ENCODE results near the gene SLC16A12. TPM values are rescaled to one million over a fixed set of nuclear protein-coding genes. Genes with fewer than 3 reads are reported as not detected.

The SLC16A12 gene
- total and polyA plus RNA-seq, 10 of the 15 experiments (the other 5 are each of a cell fraction or from before 2014, with no cell fraction given): not detected

GRCh38 chr10:89494575-89494974 lies 40.8 kb downstream of the SLC16A12 start (continued):
- no peak for TF ChIP-seq MXI1 (IDR thresholded peaks at IDR 0.05; ENCODE audit: low read depth, low read length)
- no peak for TF ChIP-seq CUX1 (IDR thresholded peaks at IDR 0.05; ENCODE audit: insufficient replicate concordance, low read depth, low read length)

GRCh38 chr10:89494068-89494467 lies 41.3 kb downstream of the SLC16A12 start:
- ChIA-PET RAD21 (ENCODE audit: unreplicated experiment) (no interaction called here), CTCF (no interaction called here), POLR2A (no interaction called here), SMC1A (ENCODE audit: uncharacterized antibody, unreplicated experiment) (interaction anchor here (1.5 kb wide), 1 partner anchor 36 kb away, joined by 3 read pairs; no protein-coding TSS in a partner anchor)
- WGBS (ENCODE audit: insufficient coverage, insufficient replicate concordance, low lambda C conversion rate, missing lambda C conversion rate): 31% methylated on average over 5 of the region's 5 CpGs
- in situ Hi-C loops (cut with MboI): no loop called here
- Histone ChIP-seq H3K9me3 (replicated peaks; ENCODE audit: control insufficient read depth, insufficient read depth, low read length) (no peaks in the 10 kb centered on the region), H2AFZ (ENCODE audit: control insufficient read depth, low read depth, low read length) (no peak overlapping the region), H3K4me1 (ENCODE audit: control insufficient read depth, insufficient read depth, low read length) (no peaks in the 10 kb centered on the region), H3K9ac (ENCODE audit: control insufficient read depth, insufficient read depth, low read length) (no peak overlapping the region), H3K79me2 (ENCODE audit: control insufficient read depth, insufficient read depth, low read length) (no peaks in the 10 kb centered on the region), H3K4me2 (ENCODE audit: control insufficient read depth, insufficient read depth) (no peak overlapping the region), H4K20me1 (ENCODE audit: control insufficient read depth, insufficient read depth) (no peaks in the 10 kb centered on the region), H3K27me3 (replicated peaks in 1 of 2; ENCODE audit: control insufficient read depth in 2 of 2, insufficient read depth in 2 of 2, low read length in 1 of 2) (peaks cover 0 to 7% of the 10 kb centered on the region in 2 experiments; a peak in 2 of 4 replicates), H3K4me3 (no peak overlapping the region), H3K36me3 (ENCODE audit: control insufficient read depth in 2 of 2, insufficient read depth in 2 of 2, low read length in 1 of 2) (no peaks in the 10 kb centered on the region), H3K27ac (ENCODE audit: control insufficient read depth, insufficient read depth) (no peak overlapping the region)
- no peak for FAIRE-seq
- TF ChIP-seq RBBP5 (conservative IDR thresholded peaks at IDR 0.05) (no peak), ZNF622 (IDR thresholded peaks at IDR 0.05) (no peak), CREM (IDR thresholded peaks at IDR 0.05; ENCODE audit: low read depth) (no peak), LARP7 (IDR thresholded peaks at IDR 0.05) (no peak), CBX3 (IDR thresholded peaks at IDR 0.05; ENCODE audit: borderline replicate concordance, low read depth) (no peak), MXI1 (IDR thresholded peaks at IDR 0.05; ENCODE audit: low read depth, low read length) (no peak), RFX5 (IDR thresholded peaks at IDR 0.05; ENCODE audit: low read depth, low read length) (no peak), ZBTB40 (IDR thresholded peaks at IDR 0.05; ENCODE audit: borderline replicate concordance) (no peak), HSF1 (IDR thresholded peaks at IDR 0.05; ENCODE audit: low read depth, low read length) (no peak), POLR2AphosphoS5 (IDR thresholded peaks at IDR 0.05; ENCODE audit: low read length) (no peak)
- ATAC-seq: no peak
- no peak for DNase-seq (ENCODE audit: low read depth, low spot score)
- intact Hi-C loops (cut with micrococcal nuclease; ENCODE audit: unreplicated experiment): no loop called here
- BruUV-seq (replicated peaks): no TSS peak
